Liver (tissue), 3 donors: Measurements from ENCODE around the gene MBP.

Experiments used
- CTCF ChIP-seq: fragments of 150-350 bp; IDR thresholded peaks from 2 replicates; pipeline ENCODE4 v1.5.1; 2017; ENCODE audit warnings: improper control_type of control experiment, low read depth, low read length; ENCODE audit not compliant: missing input control
- GABPA ChIP-seq, 2 donors: IDR thresholded peaks in 1 of 2; conservative IDR thresholded peaks in 1 of 2; 2 replicates each; pipeline ENCODE4 v1.6.1; 2016; ENCODE audit warnings: antibody characterized with exemption in 2 of 2, mild to moderate bottlenecking in 1 of 2, moderate library complexity in 1 of 2
- JUND ChIP-seq, 2 donors: IDR thresholded peaks; 2 replicates each; pipeline ENCODE4 v1.6.1; 2016; ENCODE audit warnings: antibody characterized with exemption in 2 of 2
- RAD21 ChIP-seq, 2 donors: IDR thresholded peaks; 2 replicates each; pipeline ENCODE4 v1.6.1; 2016; ENCODE audit warnings: antibody characterized with exemption in 2 of 2, mild to moderate bottlenecking in 2 of 2
- SP1 ChIP-seq: IDR thresholded peaks from 2 replicates; pipeline ENCODE4 v1.6.1; 2018; ENCODE audit warnings: antibody characterized with exemption, mild to moderate bottlenecking
- donor health status: healthy.
- donor health status: healthy.

GRCh38 chr18:76932026-76932819 is 200.4 kb downstream of the MBP start:
- TF ChIP-seq CTCF (no peak), JUND (IDR thresholded peaks at IDR 0.05) (no peak), SP1 (no peak), GABPA (IDR thresholded peaks at IDR 0.05 in 1 of 2, conservative IDR thresholded peaks at IDR 0.05 in 1 of 2) (no peak), RAD21 (IDR thresholded peaks at IDR 0.05) (no peak)
